IMR-90 (cell line): ENCODE results near the gene PNO1. TPM values are rescaled to one million over a fixed set of nuclear protein-coding genes. Genes with fewer than 3 reads are reported as not detected.

Experiments
- ATAC-seq: fragments of 200-7000 bp; cut with Tn5 transposase; 2 replicates; pipeline ENCODE4 v1.9.1; 2020; ENCODE audit warnings: low read depth, mild to moderate bottlenecking, moderate library complexity
- BruUV-seq: library from RNA; stranded (reverse); fragments of 400-500 nt; replicated peaks from 2 replicates; lab custom pipeline; 2021; lab: Mats Ljungman, UMichigan
- CTCF ChIA-PET: fragments of 300-600 bp; formaldehyde crosslinking; extraction: SDS; loops from one replicate; lab custom pipeline; 2021; ENCODE audit warnings: antibody characterized with exemption; lab: Yijun Ruan, JAX
- POLR2A ChIA-PET: fragments of 300-600 bp; sonication (Branson Sonifier 250); formaldehyde crosslinking; loops from one replicate; lab custom pipeline; 2022; ENCODE audit warnings: antibody characterized with exemption; ENCODE audit not compliant: unreplicated experiment; lab: Charles Lee
- DNase-seq: peaks from one replicate; pipeline ENCODE4 v3.0.0; 2013
- H2AFZ ChIP-seq: replicated peaks from 2 replicates; pipeline ENCODE3; 2013; ENCODE audit warnings: low read length, mild to moderate bottlenecking; ENCODE audit not compliant: poor library complexity
- H2AK5ac ChIP-seq: 2 replicates; pipeline ENCODE4 v1.6.1; 2013; ENCODE audit warnings: low read depth, low read length, inconsistent platforms
- H2AK9ac ChIP-seq: replicated peaks from 2 replicates; pipeline ENCODE3; 2013; ENCODE audit warnings: mild to moderate bottlenecking, low read depth, low read length, moderate library complexity; ENCODE audit not compliant: poor library complexity
- H2BK120ac ChIP-seq: 2 replicates; pipeline ENCODE4 v1.6.1; 2013; ENCODE audit warnings: low read depth, low read length, inconsistent platforms
- H2BK15ac ChIP-seq: 3 replicates; pipeline ENCODE4 v1.6.1; 2013; ENCODE audit warnings: low read depth, low read length, inconsistent platforms
- H2BK20ac ChIP-seq: 2 replicates; pipeline ENCODE4 v1.6.1; 2013; ENCODE audit warnings: low read depth, mild to moderate bottlenecking, inconsistent platforms, low read length, moderate library complexity
- H2BK5ac ChIP-seq: 2 replicates; pipeline ENCODE4 v1.6.1; 2013; ENCODE audit warnings: mild to moderate bottlenecking, low read depth, low read length, inconsistent platforms; ENCODE audit not compliant: poor library complexity, severe bottlenecking
- H3K14ac ChIP-seq: replicated peaks from 2 replicates; pipeline ENCODE4 v1.6.1; 2013; ENCODE audit warnings: low read depth, low read length, inconsistent platforms
- H3K18ac ChIP-seq: 2 replicates; pipeline ENCODE4 v1.6.1; 2013; ENCODE audit warnings: low read depth, low read length, control low read depth
- H3K23ac ChIP-seq: 2 replicates; pipeline ENCODE4 v1.6.1; 2013; ENCODE audit warnings: low read depth, low read length, inconsistent platforms
- H3K27ac ChIP-seq: 2 replicates; pipeline ENCODE4 v1.5.1; 2013; ENCODE audit warnings: mild to moderate bottlenecking, control low read depth, low read length; ENCODE audit not compliant: insufficient read depth
- H3K27me3 ChIP-seq: 2 replicates; pipeline ENCODE4 v1.6.1; 2013; ENCODE audit warnings: low read length; ENCODE audit not compliant: control insufficient read depth, insufficient read depth
- H3K36me3 ChIP-seq: 2 replicates; pipeline ENCODE4 v1.6.1; 2013; ENCODE audit warnings: low read length, mixed read lengths; ENCODE audit not compliant: control insufficient read depth, insufficient read depth
- H3K4ac ChIP-seq: 2 replicates; pipeline ENCODE4 v1.6.1; 2013; ENCODE audit warnings: low read depth, low read length, inconsistent platforms
- H3K4me1 ChIP-seq: 2 replicates; pipeline ENCODE4 v1.6.1; 2013; ENCODE audit warnings: low read length, mixed read lengths; ENCODE audit not compliant: control insufficient read depth, insufficient read depth
- H3K4me2 ChIP-seq: 2 replicates; pipeline ENCODE4 v1.6.1; 2013; ENCODE audit warnings: low read depth, mild to moderate bottlenecking, control low read depth, low read length, moderate library complexity
- H3K4me3 ChIP-seq: 2 replicates; pipeline ENCODE4 v1.5.1; 2013; ENCODE audit warnings: low read depth, mild to moderate bottlenecking, control low read depth, low read length, moderate library complexity; ENCODE audit not compliant: insufficient read depth
- H3K56ac ChIP-seq: 2 replicates; pipeline ENCODE4 v1.6.1; 2013; ENCODE audit warnings: low read length, inconsistent platforms; ENCODE audit not compliant: insufficient read depth; ENCODE audit errors: extremely low read depth
- H3K79me1 ChIP-seq, 2 experiments: 2 replicates each; pipeline ENCODE4 v1.6.1; 2013; ENCODE audit warnings: low read length in 2 of 2, inconsistent platforms in 1 of 2, low read depth in 1 of 2
- H3K9ac ChIP-seq: 2 replicates; pipeline ENCODE4 v1.6.1; 2013; ENCODE audit warnings: low read depth, low read length, control low read depth
- H3K9me1 ChIP-seq: 2 replicates; pipeline ENCODE4 v1.6.1; 2013; ENCODE audit warnings: low read length, inconsistent platforms; ENCODE audit not compliant: insufficient read depth
- H3K9me3 ChIP-seq: 2 replicates; pipeline ENCODE4 v1.6.1; 2013; ENCODE audit warnings: low read length; ENCODE audit not compliant: control insufficient read depth, insufficient read depth
- H4K20me1 ChIP-seq: 2 replicates; pipeline ENCODE4 v1.6.1; 2013; ENCODE audit warnings: low read length, inconsistent platforms; ENCODE audit not compliant: insufficient read depth
- H4K5ac ChIP-seq: 2 replicates; pipeline ENCODE4 v1.6.1; 2013; ENCODE audit warnings: mild to moderate bottlenecking, low read depth, low read length, control low read depth
- H4K8ac ChIP-seq, 2 experiments: 2 replicates each; pipeline ENCODE4 v1.6.1; 2013; ENCODE audit warnings: low read depth in 2 of 2, low read length in 2 of 2, control low read depth in 1 of 2, inconsistent platforms in 1 of 2
- H4K91ac ChIP-seq: 2 replicates; pipeline ENCODE4 v1.6.1; 2013; ENCODE audit warnings: low read depth, low read length, inconsistent platforms; ENCODE audit not compliant: insufficient read depth
- BHLHE40 ChIP-seq: fragments of 150-350 bp; IDR thresholded peaks from 2 replicates; pipeline ENCODE4 v1.6.1; 2016; ENCODE audit warnings: mild to moderate bottlenecking, low read depth, low read length
- CEBPB ChIP-seq: IDR thresholded peaks from 2 replicates; pipeline ENCODE4 v1.6.1; 2012; ENCODE audit warnings: low read depth, low read length, improper control_type of control experiment
- CHD1 ChIP-seq: IDR thresholded peaks from 2 replicates; pipeline ENCODE4 v1.6.1; 2012; ENCODE audit warnings: low read depth, low read length, improper control_type of control experiment
- FOS ChIP-seq: fragments of 150-350 bp; IDR thresholded peaks from 2 replicates; pipeline ENCODE4 v1.6.1; 2016; ENCODE audit warnings: low read depth, low read length
- MAFK ChIP-seq: IDR thresholded peaks from 2 replicates; pipeline ENCODE4 v1.6.1; 2012; ENCODE audit warnings: low read depth, low read length, improper control_type of control experiment
- MXI1 ChIP-seq: IDR thresholded peaks from 2 replicates; pipeline ENCODE4 v1.6.1; 2012; ENCODE audit warnings: low read depth, mild to moderate bottlenecking, low read length, moderate library complexity, borderline replicate concordance
- NFE2L2 ChIP-seq: fragments of 150-350 bp; IDR thresholded peaks from 2 replicates; pipeline ENCODE4 v1.6.1; 2016; ENCODE audit warnings: low read depth, mild to moderate bottlenecking, low read length
- POLR2A ChIP-seq: IDR thresholded peaks from 2 replicates; pipeline ENCODE4 v1.6.1; 2012; ENCODE audit warnings: mild to moderate bottlenecking, low read depth, low read length
- RAD21 ChIP-seq: IDR thresholded peaks from 2 replicates; pipeline ENCODE4 v1.6.1; 2012; ENCODE audit warnings: low read length, improper control_type of control experiment
- RCOR1 ChIP-seq: IDR thresholded peaks from 2 replicates; pipeline ENCODE4 v1.6.1; 2012; ENCODE audit warnings: mild to moderate bottlenecking, low read length, improper control_type of control experiment; ENCODE audit not compliant: insufficient replicate concordance
- RFX5 ChIP-seq: IDR thresholded peaks from 2 replicates; pipeline ENCODE4 v1.8.0; 2012; ENCODE audit warnings: low read depth, mild to moderate bottlenecking, low read length, moderate library complexity
- SMC3 ChIP-seq: fragments of 150-350 bp; IDR thresholded peaks from 2 replicates; pipeline ENCODE4 v1.6.1; 2016; ENCODE audit warnings: low read depth, mild to moderate bottlenecking, antibody characterized with exemption, low read length, moderate library complexity
- WGBS, 2 experiments: methylation state at CpG; one replicate each; pipeline versions ENCODE4 v1.1.5 to v1.1.7; 2013; ENCODE audit warnings: missing lambda C conversion rate in 2 of 2; ENCODE audit not compliant: insufficient read length in 1 of 2; ENCODE audit errors: extremely low coverage in 2 of 2; 5-methylcytosine and 5-hydroxymethylcytosine counted together
- dilution Hi-C: fragments of 300-500 bp; cut with HindIII; formaldehyde crosslinking; loops from one replicate; pipeline ENCODE4 v1.14.3; 2018; ENCODE audit warnings: low sequenced_read_pairs; ENCODE audit not compliant: unreplicated experiment
- in situ Hi-C: fragments of 300-500 bp; cut with MboI; formaldehyde crosslinking; loops from 3 replicates; pipeline ENCODE4 v1.14.3; 2019; ENCODE audit warnings: low sequenced_read_pairs, inconsistent platforms, mixed read lengths
- intact Hi-C: fragments of 100-400 bp; cut with micrococcal nuclease; formaldehyde crosslinking; loops from 2 replicates; pipeline ENCODE4 v1.10.0; 2022
- polyA plus RNA-seq, 3 experiments: library from polyadenylated mRNA; depleted of rRNA; stranded (reverse); fragments of >200 nt; gene quantifications; 2 replicates each; pipeline ENCODE4 v1.2.3, GENCODE V29; 2012; ENCODE audit warnings: low replicate concordance in 1 of 3
- total RNA-seq: library from RNA; depleted of rRNA; stranded (reverse); fragments of >200 nt; gene quantifications from 2 replicates; pipeline ENCODE4 v1.2.3, GENCODE V29; 2012
- TF ChIP-seq, protein P1 (sequence below): fragments of 150-350 bp; IDR thresholded peaks from 2 replicates; pipeline ENCODE4 v1.6.1; 2016; ENCODE audit warnings: low read depth, mild to moderate bottlenecking, low read length, moderate library complexity, borderline replicate concordance
- TF ChIP-seq, protein P2 (sequence below): conservative IDR thresholded peaks from 2 replicates; pipeline ENCODE4 v1.5.1; 2012; ENCODE audit warnings: mild to moderate bottlenecking, low read depth, low read length, improper control_type of control experiment
- TF ChIP-seq, protein P3 (sequence below): fragments of 150-350 bp; IDR thresholded peaks from 2 replicates; pipeline ENCODE4 v1.6.1; 2017; ENCODE audit warnings: mild to moderate bottlenecking, antibody characterized with exemption, low read length, low read depth

The PNO1 gene
- total and polyA plus RNA-seq, 2 of the 4 experiments (the other 2 are of a cell fraction): 12.8 to 14.7 TPM

GRCh38 chr2:68182902-68183301 is 25.2 kb downstream of the PNO1 start:
- no peak overlapping the region for H2BK20ac ChIP-seq
- intact Hi-C loops (no loop called here), in situ Hi-C loops (no loop called here), dilution Hi-C loops (no loop called here)
- no peak overlapping the region for H2AK9ac ChIP-seq
- DNase-seq (no peak), ATAC-seq (no peak)
- WGBS, 2 experiments: 100% methylated on average over 1 of the region's 1 CpG; no CpG with 5 or more reads in 1 of the 2 experiments
- H2AK5ac ChIP-seq: no peak overlapping the region
- no peaks in the 10 kb centered on the region for H3K9me1 ChIP-seq
- no peaks in the 10 kb centered on the region for H3K9me3 ChIP-seq
- no peak overlapping the region for H3K27ac ChIP-seq
- H4K20me1 ChIP-seq: peaks cover 6% of the 10 kb centered on the region; the same call in 1 of the 2 replicates
- CTCF ChIA-PET: interaction anchor here (0.6 kb wide), 1 partner anchor 71 kb away, joined by 3 read pairs; no protein-coding TSS in a partner anchor
- H3K36me3 ChIP-seq: peaks cover 13% of the 10 kb centered on the region
- H3K4ac ChIP-seq: no peak overlapping the region
- no peaks in the 10 kb centered on the region for H3K27me3 ChIP-seq
- H3K9ac ChIP-seq: no peak overlapping the region
- H2AFZ ChIP-seq: no peak overlapping the region
- H3K14ac ChIP-seq: no peak overlapping the region
- H4K5ac ChIP-seq: no peak overlapping the region
- H3K4me3 ChIP-seq: no peak overlapping the region
- no peak overlapping the region for H2BK15ac ChIP-seq
- H3K4me2 ChIP-seq: no peak overlapping the region
- H3K18ac ChIP-seq: no peak overlapping the region
- no peak overlapping the region for H3K23ac ChIP-seq
- no TSS peak for BruUV-seq
- no peak overlapping the region for H2BK120ac ChIP-seq
- POLR2A ChIA-PET: no interaction called here
- no peak overlapping the region for H3K56ac ChIP-seq
- peaks cover 22 to 50% of the 10 kb centered on the region in 2 experiments for H3K79me1 ChIP-seq
- H2BK5ac ChIP-seq: no peak overlapping the region
- no peak overlapping the region for H4K8ac ChIP-seq
- H3K4me1 ChIP-seq: peaks cover 6% of the 10 kb centered on the region
- TF ChIP-seq NFE2L2 (no peak), RAD21 (no peak), CEBPB (no peak), FOS (no peak), RCOR1 (no peak), MXI1 (no peak), MAFK (no peak), SMC3 (no peak), POLR2A (no peak), RFX5 (no peak), BHLHE40 (no peak), CHD1 (no peak)
- TF ChIP-seq, protein P1, sequence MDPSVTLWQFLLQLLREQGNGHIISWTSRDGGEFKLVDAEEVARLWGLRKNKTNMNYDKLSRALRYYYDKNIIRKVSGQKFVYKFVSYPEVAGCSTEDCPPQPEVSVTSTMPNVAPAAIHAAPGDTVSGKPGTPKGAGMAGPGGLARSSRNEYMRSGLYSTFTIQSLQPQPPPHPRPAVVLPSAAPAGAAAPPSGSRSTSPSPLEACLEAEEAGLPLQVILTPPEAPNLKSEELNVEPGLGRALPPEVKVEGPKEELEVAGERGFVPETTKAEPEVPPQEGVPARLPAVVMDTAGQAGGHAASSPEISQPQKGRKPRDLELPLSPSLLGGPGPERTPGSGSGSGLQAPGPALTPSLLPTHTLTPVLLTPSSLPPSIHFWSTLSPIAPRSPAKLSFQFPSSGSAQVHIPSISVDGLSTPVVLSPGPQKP: no peak
- TF ChIP-seq, protein P2, sequence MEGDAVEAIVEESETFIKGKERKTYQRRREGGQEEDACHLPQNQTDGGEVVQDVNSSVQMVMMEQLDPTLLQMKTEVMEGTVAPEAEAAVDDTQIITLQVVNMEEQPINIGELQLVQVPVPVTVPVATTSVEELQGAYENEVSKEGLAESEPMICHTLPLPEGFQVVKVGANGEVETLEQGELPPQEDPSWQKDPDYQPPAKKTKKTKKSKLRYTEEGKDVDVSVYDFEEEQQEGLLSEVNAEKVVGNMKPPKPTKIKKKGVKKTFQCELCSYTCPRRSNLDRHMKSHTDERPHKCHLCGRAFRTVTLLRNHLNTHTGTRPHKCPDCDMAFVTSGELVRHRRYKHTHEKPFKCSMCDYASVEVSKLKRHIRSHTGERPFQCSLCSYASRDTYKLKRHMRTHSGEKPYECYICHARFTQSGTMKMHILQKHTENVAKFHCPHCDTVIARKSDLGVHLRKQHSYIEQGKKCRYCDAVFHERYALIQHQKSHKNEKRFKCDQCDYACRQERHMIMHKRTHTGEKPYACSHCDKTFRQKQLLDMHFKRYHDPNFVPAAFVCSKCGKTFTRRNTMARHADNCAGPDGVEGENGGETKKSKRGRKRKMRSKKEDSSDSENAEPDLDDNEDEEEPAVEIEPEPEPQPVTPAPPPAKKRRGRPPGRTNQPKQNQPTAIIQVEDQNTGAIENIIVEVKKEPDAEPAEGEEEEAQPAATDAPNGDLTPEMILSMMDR: no peak
- TF ChIP-seq, protein P3, sequence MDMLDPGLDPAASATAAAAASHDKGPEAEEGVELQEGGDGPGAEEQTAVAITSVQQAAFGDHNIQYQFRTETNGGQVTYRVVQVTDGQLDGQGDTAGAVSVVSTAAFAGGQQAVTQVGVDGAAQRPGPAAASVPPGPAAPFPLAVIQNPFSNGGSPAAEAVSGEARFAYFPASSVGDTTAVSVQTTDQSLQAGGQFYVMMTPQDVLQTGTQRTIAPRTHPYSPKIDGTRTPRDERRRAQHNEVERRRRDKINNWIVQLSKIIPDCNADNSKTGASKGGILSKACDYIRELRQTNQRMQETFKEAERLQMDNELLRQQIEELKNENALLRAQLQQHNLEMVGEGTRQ: no peak
- no peak overlapping the region for H4K91ac ChIP-seq
